Activated CD8-positive, alpha-beta memory T cell treated with anti-CD3 and anti-CD28 coated beads, Interleukin-2, amount 50 U/mL, for 24 hours (primary cell): Measurements from ENCODE around the gene PIGU.
"Not testable (repeated sequence)": the region's sequence is repeated elsewhere in the genome, so short reads cannot be mapped to it uniquely, and the experiment has no call there.

Experiments
- DNase-seq: peaks from one replicate; pipeline ENCODE4 v3.0.0-alpha.2; 2020; ENCODE audit errors: extremely low read depth

PIGU gene

GRCh38 chr20:34535301-34535840 lies 141.5 kb downstream of the PIGU start:
- DNase-seq, result no peak

GRCh38 chr20:34534391-34535165 lies 142.3 kb downstream of the PIGU start:
- no peak for DNase-seq

DNA sequence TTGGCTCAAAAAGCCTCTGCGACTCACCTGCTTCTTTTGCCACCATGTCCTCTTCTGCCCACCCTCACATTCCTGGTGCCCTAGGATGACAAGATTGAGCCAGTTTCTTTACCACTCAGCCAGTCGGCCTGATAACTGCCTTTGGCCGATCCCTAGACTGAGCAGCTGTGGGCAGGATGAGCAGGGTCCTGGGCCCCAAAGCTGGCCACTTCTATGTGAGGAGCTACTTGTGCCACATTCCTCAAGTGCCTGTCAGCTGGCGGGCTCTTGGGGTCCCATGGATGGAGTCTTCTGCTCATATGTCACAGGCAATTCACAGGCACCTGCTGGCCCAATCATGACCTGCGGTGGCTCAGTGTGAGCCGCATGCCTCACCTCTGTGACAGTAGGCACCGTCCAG lies 144.1 kb downstream of the PIGU start:
- no peak for DNase-seq

DNA sequence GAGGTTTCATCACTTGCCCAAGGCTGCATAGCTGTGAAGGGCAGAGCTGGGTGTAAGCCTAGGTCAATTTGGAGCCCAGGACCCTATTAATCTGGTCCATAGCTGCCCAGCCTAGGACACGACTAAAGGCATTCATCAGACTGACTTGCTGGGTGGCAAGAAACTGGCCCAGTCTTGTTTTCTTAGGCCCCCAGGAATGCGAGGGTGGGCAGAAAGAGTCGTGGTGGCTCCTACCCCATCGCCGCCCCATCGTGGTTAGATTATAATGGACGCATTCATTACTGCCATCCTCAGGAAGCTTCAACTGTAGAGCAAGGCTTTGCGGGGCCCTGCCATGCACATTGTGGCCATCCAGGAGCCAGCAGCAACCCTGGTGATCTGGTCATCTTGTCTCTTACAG lies 144.6 kb downstream of the PIGU start:
- no peak for DNase-seq

DNA sequence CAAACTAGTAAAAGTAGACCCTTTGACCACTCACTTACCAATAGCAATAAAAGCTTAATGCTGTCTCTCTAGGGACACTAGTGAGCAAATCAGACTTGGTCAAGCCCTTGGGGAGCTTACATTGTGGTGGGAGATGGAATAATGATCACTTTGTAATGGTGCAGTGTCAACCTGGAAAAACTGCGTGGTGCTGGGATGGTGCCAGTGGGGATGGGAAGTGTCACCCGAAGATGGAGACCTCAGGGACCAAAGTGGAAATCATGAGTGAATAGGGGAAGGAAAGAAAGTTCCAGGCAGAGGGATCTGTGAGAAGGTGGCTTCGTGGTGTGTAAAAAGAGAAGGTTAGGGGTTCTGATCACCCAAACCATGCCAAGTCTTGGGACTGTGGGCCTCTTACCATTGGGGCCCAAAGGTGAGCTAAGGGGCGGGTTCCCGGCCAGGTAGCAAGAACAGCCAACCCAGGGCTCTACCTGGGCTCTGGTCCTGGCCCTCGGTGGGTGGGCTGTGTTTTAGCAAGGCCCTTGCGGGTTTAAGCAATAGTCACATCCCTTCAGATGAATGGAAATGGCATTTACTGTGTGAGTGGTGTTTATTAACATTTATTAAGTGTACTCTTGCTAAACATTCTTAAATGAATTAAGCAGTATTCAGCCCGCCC lies 145.2 kb downstream of the PIGU start:
- no peak for DNase-seq

DNA sequence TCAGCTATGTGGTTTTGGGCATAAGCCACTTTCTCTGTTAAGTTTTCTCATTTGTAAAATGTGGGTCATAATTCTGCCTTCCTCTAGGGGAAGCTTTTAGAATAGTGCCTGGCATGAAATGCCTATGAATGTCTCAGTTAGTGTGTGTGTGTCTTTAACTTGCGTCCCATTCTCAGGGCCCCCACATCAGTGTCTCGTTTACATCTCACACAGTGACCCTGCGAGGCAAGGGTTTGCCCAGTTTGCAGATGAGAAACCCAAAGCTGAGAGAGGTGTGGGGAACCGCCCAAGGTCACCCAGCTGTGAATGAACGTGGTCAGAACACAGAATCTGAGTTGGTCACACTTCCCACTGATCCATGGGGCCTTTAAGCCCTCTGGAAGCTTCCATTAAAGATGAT lies 146.6 kb downstream of the PIGU start:
- no peak for DNase-seq

DNA sequence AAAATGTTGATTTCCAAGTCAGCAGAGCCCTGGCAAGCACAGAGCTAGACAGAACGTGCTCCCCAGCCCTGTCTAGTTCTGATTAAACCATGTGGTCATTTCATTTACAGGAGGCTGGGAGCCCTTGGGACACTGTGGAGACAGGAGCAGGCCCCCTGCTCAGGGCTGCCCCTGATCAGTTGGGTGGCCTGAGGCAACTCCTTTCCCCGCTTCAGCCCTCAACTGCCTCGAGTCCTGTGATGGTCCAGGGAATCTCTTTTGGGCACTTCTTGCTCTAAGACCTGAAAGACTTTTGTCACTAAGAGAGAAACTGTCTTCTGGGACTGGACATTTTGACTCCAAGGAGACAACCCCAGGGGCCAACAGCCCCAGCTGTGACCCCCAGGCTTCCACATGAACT lies 147.2 kb downstream of the PIGU start:
- no peak for DNase-seq

GRCh38 chr20:34528921-34529297 lies 148.0 kb downstream of the PIGU start:
- DNase-seq, result no peak

GRCh38 chr20:34527016-34527415 lies 149.9 kb downstream of the PIGU start:
- DNase-seq, result no peak

- DNase-seq, result no peak
Measured at GRCh38 chr20:34526466-34526865, 150.4 kb downstream of the PIGU start.

- no peak for DNase-seq
Measured at GRCh38 chr20:34525709-34526416, 151.0 kb downstream of the PIGU start.

DNA sequence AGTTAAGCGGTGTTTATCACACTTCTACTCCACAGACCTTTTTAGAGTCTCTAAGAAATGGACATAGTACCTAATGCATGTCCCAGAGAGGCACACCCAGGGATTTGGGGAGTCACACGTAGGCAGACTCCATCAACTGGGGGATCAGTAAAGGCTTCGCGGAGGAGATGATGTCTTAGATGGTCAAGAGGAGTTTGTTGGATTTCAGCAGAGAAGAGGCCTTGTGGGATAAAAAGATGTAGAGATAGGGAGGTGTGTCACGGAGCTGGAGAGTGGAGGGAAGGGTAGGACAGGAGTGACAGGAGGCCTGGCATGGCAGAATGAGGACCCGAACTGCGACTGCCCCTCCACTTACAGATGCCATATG lies 151.6 kb downstream of the PIGU start:
- no peak for DNase-seq

GRCh38 chr20:34524426-34524825 lies 152.5 kb downstream of the PIGU start:
- DNase-seq, result no peak

DNA sequence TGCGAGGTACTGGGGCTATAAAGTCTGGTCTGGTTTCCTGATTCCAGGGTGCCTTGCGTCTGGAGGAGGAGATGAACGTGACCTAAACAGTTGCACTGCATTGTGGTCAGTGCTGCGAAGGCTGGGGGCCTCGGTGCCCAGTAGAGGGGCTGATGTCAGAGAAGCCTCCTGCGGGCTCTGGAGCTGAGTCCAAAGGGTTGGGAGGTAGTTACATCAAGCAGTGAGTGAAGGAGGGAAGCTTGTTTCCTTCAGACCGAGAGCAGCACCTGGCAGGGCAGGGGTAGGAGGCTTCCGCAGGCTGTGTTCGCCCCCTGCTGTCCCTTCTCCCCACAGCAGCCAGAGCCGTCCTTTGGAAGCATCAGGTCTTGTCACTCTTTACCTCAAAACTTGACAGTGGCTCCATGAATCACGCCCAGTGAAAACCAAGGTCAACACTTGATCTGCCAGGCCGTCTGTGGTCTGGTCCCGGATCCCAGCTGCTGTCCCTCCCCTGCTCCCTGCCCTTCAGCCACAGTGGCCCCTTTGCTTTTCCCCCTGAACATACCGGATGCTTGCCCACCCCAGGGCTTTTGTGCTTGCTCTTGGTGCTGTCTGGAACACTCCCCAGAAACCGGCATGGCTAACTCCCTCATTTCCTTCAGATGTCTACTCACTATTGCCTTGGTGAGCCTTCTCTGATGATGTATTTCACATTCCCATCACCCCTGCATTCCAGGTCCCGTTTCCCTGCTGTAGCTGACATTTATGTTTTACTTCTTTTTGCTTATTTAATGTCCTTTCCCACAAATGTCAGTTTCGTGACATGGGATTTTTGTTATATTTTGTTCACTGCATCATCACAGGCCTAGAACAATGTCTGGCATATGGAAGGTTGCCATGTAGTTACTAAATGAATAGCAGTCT lies 153.7 kb downstream of the PIGU start:
- DNase-seq, result no peak

DNA sequence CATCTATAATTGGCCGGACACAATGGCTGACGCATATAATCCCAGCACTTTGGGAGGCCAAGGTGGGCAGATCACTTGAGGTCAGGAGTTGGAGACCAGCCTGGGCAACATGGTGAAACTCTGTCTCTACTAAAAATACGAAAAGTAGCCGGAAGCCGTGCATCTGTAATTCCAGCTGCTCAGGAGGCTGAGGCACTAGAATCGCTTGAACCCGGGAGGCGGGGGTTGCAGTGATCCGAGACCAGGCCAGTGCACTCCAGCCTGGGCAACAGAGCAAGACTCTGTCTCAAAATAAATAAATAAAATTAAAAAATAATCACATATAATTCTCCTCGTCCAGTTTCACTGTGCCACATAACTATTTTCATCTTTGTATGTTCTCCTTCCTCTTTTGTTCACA lies 157.1 kb downstream of the PIGU start:
- DNase-seq, result not testable (repeated sequence)

DNA sequence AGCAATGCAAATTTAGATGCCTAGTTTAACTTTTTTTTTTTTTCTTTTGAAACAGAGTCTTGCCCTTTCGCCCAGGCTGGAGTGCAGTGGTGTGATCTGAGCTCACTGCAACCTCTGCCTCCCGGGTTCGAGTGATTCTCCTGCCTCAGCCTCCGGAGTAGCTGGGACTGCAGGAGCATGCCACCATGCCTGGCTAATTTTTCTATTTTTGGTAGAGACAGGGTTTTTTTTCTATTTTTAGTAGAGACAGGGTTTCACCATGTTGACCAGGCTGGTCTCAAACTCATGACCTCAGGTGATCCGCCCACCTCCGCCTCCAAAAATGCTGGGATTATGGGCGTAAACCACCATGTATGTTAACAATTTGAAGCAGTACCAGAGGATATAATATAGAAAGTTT lies 158.0 kb downstream of the PIGU start:
- DNase-seq, result not testable (repeated sequence)

DNA sequence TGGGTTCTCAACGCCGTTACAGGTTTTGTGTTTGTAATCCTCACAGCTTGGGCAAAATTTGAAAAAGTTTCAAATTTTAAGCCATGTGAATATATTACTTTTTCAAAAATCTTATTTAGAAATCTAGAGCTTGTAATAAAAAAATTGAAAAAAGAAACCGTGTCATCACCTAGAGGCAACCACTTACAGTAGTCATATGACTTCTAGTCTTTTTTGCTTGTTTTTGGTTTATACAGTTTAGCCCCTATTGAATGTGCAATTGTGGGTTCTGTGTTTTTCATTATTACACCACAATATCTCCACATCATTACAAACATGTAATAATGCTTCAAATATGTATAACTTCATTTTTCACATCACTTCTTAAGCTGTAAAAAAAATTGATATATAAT lies 159.8 kb downstream of the PIGU start:
- no peak for DNase-seq

GRCh38 chr20:34516247-34517113 lies 160.4 kb downstream of the PIGU start, which contains the start of gene DYNLRB1:
Gene DYNLRB1, plus strand, starts transcription at chr20:34516422. Its CDS starts 37 bp downstream, at chr20:34516459.
- peak; percentile 93 for DNase-seq

- DNase-seq, result no peak
Measured at GRCh38 chr20:34515484-34516246, 161.2 kb downstream of the PIGU start.
